Endometrial microvascular endothelial cells (primary cell): ENCODE results near the gene ZNF32. TPM values are rescaled to one million over a fixed set of nuclear protein-coding genes. Genes with fewer than 3 reads are reported as not detected.

ENCODE experiments used
- in situ Hi-C: cut with HindIII; loops from 2 replicates; pipeline ENCODE4 v1.10.0; 2017; ENCODE audit warnings: low sequenced_read_pairs, low pct_unique_long_range_greater_than_20kb; ENCODE audit errors: inconsistent ontology term
- total RNA-seq: library from RNA; depleted of rRNA; stranded (reverse); fragments of >200 nt; gene quantifications from one replicate; pipeline ENCODE4 v1.2.3, GENCODE V29; 2015; ENCODE audit errors: inconsistent ontology term

Gene ZNF32
- total RNA-seq, 1 donor from 2014 or later = 30.2 TPM

DNA sequence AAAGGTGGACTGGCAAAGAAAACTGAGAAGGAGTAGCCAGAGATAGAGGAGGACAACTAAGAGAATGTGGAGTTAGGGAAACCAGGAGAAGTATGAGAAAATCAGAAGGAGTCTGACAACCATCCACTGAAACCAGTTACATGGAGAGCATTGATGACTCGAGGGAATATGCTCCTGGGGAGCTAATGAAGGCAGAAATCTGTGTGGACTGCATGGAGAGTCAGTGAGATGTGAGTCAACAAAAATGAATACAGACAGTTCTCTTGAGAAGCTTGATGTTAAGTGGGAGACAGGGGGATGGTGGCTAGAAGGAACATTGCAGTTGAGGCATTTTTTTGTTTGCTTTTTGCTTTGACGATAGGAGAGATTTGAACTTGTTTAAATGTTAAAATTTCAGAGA is 34.3 kb upstream of the ZNF32 start:
- in situ Hi-C loops = no loop called here

DNA sequence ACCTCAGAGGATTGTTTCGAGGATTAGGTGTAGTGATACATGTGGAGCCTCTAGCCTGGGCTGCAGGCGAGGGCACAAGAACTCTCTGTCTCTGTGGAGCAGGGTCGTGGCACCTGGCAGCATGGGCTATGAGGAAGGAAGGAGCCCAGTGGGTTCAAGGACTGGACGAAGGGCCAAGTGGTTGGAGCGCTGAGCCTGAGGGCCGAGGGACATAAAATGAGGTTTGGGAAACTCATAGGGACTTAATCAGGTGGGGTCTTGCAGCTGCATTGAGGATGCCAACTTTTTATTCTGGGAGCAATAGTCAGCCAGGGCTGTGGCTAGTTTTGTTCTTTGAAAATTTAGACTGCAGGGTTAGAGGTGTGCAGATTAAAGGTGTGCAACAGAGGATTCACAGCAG is 33.0 kb upstream of the ZNF32 start:
- in situ Hi-C loops = no loop called here

DNA sequence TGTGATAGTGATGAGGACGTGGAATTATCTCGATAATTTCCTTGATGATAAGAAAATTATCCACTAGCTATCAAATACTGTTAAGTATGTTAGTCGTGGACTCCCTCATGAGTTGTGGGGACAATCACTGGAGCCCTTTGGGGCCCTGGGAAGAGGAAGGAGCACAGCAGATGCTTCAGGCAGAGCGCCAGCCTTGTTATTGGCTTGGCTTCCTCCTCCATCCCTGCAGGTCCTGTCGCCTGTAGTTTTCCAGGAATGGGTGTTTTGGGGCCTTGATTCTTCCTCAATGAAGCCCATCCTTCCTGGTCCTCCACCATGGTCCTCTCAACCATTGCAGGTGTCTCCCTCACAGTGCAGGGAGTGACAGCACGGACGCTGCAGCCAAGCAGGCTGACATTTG is 32.5 kb upstream of the ZNF32 start:
- in situ Hi-C loops = no loop called here

DNA sequence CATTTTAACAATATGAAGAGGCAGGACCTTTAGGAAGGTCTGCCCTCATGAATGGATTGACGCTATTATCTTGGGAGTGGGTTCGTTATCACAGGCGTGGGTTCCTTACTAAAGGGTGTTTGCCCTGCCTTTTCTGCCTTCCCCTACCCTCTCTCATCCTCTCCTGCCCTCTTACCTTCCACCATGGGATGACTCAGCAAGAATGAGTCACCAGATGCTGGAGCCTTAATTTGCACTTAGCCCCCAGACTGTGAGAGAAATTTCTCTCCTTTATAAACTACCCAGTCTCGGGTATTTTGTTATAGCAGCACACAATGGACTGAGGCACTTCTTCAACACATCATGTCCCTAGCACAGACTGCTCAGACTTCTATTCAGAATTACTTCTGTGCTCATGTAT is 31.4 kb upstream of the ZNF32 start:
- in situ Hi-C loops = no loop called here

DNA sequence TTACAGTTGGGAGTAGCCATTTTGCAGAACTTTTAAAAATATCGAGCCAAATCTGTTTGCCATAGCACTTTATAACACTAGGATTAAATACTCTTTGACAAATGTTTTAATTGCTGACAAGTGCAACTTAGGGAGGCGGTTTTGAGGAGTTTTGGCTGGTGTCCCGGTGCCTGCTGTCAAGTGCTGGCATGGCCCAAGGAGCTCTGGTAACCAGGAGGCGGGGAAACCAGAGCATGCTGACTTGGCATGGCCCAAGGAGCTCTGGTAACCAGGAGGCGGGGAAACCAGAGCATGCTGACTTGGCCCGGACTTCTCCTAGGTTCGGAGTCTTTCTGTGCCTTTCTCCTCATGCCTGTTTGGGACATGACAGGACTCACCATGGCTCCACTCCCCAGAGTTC is 30.8 kb upstream of the ZNF32 start:
- in situ Hi-C loops = no loop called here

DNA sequence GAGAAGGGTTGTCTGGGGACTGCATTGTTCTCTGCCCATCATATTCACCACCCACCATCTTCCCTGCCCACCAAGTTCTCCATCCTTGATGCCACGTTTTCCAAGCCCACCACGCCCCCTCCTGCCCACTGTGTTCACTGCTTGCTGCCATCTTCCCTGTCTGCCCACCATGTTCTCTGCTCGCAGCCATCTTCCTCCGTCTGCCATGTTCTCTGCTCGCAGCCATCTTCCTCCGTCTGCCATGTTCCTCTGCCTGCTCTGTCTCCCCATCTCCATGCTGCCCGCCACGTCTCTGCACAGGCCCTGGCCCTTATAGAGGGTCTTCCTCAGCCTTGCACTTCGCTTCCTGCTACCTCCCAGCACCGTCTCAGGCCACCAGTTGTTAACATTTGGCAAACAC is 30.0 kb upstream of the ZNF32 start:
- in situ Hi-C loops = no loop called here

DNA sequence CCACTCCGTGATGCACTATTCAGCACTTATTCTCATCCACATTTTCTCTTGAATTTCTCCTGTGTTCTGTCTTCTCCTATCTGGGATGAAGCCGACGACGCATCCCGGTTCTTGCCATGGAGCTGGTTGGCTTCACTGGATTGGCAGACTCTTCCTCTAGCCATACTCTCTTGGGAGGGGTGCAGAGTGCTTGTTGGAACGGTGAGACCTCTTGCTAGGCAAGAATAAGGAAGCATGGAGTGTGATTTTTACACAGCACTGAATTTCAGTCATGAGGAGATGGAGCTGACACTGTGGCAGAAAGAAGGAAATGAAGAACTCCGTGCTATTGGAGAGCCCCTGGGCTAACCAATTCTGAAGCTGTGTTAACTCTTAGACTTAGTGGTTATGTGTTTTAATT is 28.2 kb upstream of the ZNF32 start:
- in situ Hi-C loops = no loop called here

DNA sequence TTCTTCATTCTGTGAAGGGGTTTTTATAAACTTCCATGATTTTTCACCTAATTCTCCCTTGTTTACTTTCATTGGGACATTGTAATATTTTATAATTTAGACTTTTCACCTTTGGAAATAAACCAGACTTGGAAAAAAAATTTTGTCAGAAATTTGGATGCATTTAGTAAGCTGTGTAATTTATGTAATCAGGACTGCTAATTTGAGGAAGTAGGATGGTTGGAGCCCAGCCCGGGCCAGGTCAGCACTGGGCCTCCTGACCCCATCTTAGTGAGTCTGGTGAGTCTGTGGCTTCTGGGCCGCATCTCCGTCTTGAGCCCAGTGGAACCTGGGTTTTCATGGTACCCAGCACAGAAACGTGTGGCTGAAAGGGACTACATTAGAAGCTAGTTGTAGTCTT is 27.6 kb upstream of the ZNF32 start:
- in situ Hi-C loops = no loop called here

DNA sequence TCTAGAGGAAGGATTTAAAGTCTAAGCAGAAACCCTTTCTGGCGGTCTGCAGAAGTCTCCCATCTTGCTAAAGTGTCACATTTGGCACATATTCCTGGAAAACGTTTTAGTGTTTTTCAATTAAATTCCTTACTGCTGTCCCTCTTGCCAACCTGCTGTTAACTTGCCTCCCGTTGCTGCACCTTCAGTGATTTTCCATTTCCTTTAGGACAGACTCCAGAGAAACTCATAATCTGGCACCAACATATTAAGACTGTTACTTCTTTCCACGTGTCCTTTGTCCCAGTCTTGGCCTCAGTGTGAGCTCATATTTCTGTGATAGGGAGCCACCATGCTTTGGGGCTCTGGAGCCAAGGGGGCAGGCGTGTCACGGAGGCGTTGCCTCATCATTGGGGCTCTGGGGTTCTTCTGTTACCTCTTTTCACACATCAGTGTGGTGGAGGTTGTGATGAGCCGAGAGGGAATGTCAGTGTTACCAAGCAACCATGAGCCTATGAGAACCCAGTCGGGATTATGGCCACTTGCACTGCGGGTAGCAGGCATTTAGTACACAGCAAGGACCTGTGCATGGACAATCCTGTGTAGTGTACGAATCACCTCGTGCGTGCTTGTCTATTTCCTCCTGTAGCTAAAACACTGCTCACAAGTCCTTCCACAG is 26.0 kb upstream of the ZNF32 start:
- in situ Hi-C loops = no loop called here

DNA sequence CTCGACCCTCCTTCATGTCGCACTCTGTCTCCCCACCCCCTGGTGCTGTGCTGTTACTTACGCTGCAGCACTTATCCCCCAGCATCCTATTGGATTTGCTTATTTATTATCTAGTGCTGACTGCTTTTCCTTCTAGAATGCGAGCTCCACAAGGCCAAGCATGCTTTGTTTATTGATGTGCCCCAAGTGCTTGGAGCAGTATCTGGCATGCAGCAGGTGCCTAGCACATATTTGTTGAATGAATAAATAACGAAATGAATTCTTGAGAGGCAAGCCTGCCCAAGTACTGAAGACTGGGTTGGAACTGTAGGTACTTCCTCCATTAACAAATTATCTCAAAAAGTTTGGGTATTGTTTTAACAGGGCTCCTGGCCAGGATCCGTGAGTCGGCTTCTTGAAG is 24.8 kb upstream of the ZNF32 start:
- in situ Hi-C loops = no loop called here

DNA sequence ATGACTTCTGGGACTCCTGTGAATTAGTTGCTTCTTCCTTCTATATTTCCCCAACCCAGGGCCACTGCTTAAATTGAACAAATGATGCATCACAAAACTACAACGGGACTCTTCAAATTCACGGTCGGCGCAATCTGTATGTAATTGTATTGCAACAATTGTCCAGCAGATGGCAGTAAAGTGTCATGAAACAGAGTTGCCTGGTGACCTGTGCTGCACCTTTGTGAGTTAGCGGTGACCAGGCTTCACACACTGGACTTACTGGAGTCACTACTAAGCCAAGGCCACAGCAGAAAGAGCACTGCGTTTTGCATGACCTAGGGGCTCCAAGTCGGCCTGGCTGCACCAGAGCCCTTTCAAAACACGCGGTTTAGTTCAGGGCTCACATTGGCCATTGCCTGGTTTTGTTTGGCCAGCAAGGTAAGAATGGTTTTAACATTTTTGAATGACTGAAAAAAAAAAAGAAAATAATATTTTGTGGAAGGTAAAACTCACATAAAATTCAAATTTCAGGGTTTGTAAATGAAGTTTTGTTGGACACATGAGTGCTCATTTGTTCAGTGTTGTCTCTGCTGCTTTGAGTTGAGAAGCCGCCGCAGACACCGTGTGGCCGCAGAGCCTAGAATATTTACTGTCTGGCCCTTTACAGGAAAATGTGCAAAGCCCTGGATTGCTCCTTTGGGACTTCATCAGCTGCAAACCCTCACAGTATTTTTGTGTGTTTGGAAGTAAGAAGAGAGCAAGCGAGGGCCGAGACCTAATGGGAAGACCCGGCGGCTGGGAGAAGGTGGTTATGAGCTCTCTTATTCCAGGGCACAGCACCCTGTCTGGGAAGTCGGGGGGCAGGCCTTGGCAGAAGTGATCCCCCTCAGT is 23.2 kb upstream of the ZNF32 start:
- in situ Hi-C loops = no loop called here

DNA sequence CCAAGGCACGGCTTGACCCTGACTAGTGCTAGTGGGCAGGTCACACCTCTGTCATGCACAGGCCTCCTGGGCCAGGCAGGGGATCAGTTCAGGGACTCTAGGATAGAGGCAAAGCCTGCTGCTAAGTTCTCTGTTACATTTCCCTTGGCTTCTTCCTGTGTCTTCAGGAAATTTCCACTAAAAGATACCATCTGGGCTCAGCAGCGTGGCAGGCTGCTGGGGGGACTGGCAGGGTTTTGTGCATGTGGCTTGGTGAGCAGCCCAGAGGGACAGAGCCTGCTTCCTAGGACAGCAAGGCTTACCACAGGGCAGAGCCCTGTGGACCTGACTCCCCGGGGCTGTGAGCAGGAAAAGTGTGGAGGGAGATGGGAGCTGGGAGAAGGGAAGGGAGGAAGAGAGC is 20.7 kb upstream of the ZNF32 start:
- in situ Hi-C loops = no loop called here

DNA sequence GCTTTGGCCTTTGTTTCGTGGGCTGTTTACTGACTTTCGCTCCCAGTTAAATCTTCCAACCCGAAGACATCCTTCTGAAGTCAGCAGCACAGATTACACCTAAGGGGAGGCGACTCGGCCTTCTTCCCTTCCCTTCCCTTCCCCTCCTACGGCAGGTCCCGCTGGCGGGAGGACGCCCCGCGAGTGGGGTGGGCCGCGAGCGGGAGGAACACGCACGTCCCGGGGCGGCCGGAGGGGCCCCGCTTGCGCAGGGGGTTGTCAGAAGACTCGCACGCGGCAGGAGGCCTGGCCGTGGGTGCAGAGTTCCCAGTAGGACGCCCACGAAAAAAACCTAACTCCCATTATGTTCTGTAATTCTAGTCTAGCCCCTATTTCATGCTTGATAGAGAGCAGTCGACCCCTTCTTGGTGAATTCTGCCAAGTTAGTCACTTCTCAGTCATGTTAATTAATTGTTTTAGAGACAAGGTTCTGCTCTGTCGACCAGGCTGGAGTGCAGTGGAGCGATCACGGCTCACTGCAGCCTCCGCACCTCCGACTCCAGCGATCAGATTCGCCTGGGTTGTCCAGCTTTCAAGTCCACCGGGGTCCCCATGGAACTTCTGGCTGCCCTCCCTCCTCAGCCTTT is 19.2 kb upstream of the ZNF32 start:
- in situ Hi-C loops = no loop called here

DNA sequence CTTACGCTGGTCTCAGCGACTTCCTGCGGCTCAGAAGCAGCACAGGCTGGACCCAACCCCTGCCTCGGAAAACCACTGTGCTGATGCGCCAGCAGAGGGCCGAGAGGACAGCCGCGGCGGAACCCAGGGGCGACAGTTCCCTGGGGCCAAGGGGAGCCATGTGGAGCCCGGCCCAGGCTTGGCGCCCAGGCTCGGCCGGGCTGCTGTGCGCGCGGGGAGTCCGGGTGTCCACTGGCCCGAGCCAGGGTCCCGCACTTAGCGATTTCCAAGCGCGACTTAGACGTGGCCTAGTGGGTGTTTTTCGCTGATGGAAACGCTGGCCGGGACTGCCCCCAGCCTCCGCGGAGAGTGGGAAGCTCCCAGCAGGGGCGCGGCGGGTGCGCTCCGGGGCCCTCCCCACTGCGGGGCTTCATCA is 18.6 kb upstream of the ZNF32 start:
- in situ Hi-C loops = no loop called here

DNA sequence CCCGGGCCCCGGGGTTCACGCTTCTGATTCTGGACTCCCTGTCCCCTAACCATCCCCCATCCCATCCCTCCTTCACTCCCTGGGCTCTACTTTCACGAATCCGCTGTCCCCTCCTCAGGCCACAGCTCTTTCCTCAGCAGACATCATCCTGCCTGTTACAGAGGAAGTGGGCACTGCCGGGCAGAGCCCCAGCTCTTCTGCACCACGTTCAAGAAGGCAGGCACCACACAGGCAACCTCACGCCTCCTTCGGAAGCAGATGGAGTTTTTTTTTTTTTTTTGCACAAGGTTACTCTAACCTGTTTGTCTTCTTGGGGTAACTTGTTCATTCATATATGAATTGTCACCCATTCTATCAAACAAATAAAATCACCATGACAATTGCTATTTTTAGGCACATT is 17.9 kb upstream of the ZNF32 start:
- in situ Hi-C loops = no loop called here

DNA sequence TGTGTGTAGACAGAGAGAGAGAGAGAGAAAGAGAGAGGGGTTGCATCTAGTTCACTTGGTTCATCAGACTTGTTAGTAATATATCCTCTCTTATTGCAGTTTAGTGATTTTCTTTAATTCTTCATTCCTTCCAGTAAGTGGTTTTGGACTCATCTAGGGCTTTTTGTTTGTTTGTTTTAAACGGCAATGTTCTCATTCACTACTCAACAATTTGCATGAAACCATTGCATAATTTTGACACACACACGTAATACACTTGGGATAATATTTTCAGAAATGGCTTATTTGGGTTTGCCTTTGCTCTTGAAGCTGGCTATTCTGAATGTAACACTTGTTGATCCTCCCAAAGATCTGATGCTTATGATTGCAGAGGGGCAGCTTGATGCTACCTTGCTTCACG is 16.4 kb upstream of the ZNF32 start:
- in situ Hi-C loops = no loop called here

DNA sequence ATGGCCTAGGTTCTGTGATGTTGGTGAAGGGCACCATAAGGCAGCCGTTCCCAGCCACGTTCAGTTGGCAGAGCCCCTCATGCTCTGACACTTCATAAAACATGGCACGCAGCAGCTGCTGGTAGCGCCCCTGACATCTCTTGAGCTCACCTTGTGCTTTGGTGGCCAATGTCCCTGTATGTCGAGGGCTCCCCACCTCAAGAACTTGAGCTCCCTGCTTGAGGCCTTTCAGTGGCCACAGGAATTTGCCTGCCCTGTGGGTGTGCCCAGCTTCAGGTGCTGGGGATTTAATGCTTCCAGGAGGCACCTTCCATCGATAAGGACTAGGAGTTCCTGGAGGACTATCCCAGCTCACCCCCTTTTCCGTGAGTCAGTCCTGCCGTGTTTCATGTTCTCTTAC is 9.5 kb upstream of the ZNF32 start:
- in situ Hi-C loops = no loop called here

DNA sequence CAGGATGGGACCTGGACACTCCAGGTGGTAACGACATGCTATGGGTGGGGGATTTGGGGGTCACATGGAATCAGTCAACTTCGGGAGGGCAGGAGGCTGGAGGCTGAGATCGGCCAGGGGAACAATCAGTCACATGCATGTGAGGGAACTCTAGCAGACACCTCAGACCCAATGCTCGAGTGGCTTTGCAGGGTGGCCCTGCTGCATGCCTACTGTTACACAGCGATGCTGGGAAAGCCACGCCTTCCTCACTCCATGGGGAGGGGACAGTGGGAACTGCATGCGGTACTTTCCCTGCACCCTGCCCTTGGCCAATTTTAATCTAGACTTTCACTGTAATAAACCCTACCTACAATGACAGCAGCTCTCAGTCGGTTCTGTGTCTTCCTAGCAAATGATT is 6.6 kb upstream of the ZNF32 start:
- in situ Hi-C loops = no loop called here

DNA sequence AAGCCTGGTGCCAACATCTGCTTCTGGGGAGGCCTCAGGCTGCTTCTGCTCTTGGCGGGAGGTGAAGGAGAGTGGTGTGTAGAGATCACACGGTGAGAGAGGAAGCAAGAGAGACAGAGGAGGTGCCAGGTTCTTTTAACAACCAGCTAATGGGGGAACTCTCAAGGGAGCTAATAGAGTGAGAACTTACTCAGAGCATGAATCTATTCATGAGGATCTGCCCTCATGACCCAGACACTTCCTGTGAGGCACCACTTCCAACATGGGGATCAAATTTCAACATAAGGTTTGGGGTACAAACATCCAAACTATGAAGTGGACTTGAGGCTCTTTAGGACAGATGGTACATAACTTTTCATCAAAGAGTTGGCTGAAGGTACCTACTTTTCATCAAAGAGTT is 5.1 kb upstream of the ZNF32 start:
- in situ Hi-C loops = no loop called here

DNA sequence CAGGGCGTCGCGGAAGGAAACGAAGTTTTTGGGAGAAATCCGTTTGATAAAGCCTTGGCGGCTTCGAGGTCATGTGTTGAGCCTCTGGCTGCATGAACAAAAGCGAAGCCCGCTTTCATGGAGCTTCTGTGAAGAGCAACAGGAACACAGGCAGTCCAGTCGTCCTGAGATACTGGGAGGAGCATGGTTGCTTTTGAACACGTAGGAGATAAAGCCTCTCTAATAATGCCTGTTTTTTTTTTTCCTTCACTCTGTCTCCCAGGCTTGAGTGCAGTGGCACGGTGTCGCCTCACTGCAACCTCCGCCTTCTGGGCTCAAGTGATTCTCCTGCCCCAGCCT is 473 bp upstream of the ZNF32 start:
- in situ Hi-C loops = no loop called here
